ENCODE results near the gene PRDM16.

The PRDM16 gene

DNA sequence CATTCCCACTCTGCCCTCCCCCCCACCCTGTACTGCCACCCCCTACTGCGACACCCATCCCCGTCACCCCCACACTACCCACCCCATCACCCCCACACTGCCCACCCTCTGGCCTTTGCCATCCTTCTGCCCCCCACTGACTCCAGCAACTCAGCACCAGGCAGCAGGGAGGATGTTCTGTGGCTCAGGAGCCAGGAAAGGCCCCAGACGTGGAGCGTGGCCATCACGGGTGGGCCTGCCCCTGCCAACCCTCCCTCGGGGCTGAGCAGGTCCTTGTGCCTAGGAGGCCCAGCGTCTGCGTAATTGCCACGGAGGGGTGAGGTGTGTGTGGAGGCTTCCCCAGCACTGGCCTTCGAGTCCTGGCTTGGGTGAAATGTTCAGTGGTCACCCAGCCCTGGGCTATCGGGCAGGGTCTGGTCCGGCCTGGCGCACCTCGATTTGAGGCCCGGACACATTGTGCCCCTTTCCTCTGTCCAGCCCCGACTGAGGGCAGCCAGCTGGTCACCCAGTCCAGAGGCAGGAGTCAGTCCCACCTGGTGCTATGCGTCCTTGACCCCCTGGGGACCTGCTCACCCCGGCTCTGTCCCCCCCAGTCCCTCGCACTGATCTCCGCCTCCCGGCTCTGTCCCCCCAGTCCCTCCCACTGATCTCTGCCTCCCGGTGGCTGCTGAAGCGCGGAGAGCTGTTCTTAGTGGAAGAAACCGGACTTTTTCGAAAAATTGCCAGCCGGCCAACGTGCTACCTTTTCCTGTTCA, 408.4 kb downstream of the PRDM16 start (continued):
- TF ChIP-seq, protein P1, sequence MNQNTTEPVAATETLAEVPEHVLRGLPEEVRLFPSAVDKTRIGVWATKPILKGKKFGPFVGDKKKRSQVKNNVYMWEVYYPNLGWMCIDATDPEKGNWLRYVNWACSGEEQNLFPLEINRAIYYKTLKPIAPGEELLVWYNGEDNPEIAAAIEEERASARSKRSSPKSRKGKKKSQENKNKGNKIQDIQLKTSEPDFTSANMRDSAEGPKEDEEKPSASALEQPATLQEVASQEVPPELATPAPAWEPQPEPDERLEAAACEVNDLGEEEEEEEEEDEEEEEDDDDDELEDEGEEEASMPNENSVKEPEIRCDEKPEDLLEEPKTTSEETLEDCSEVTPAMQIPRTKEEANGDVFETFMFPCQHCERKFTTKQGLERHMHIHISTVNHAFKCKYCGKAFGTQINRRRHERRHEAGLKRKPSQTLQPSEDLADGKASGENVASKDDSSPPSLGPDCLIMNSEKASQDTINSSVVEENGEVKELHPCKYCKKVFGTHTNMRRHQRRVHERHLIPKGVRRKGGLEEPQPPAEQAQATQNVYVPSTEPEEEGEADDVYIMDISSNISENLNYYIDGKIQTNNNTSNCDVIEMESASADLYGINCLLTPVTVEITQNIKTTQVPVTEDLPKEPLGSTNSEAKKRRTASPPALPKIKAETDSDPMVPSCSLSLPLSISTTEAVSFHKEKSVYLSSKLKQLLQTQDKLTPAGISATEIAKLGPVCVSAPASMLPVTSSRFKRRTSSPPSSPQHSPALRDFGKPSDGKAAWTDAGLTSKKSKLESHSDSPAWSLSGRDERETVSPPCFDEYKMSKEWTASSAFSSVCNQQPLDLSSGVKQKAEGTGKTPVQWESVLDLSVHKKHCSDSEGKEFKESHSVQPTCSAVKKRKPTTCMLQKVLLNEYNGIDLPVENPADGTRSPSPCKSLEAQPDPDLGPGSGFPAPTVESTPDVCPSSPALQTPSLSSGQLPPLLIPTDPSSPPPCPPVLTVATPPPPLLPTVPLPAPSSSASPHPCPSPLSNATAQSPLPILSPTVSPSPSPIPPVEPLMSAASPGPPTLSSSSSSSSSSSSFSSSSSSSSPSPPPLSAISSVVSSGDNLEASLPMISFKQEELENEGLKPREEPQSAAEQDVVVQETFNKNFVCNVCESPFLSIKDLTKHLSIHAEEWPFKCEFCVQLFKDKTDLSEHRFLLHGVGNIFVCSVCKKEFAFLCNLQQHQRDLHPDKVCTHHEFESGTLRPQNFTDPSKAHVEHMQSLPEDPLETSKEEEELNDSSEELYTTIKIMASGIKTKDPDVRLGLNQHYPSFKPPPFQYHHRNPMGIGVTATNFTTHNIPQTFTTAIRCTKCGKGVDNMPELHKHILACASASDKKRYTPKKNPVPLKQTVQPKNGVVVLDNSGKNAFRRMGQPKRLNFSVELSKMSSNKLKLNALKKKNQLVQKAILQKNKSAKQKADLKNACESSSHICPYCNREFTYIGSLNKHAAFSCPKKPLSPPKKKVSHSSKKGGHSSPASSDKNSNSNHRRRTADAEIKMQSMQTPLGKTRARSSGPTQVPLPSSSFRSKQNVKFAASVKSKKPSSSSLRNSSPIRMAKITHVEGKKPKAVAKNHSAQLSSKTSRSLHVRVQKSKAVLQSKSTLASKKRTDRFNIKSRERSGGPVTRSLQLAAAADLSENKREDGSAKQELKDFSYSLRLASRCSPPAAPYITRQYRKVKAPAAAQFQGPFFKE (tag by site-specific recombination; IDR thresholded peaks at IDR 0.05; ENCODE audit: borderline replicate concordance): no peak
- TF ChIP-seq YY1 (tag by site-specific recombination; IDR thresholded peaks at IDR 0.05) (no peak), ZNF768 (tag by site-specific recombination; IDR thresholded peaks at IDR 0.05) (no peak), ZNF777 (tag by site-specific recombination; IDR thresholded peaks at IDR 0.05; ENCODE audit: borderline replicate concordance) (no peak), BCL11A (tag by site-specific recombination; IDR thresholded peaks at IDR 0.05; ENCODE audit: low read depth) (peak; percentile 81; the same call in 1 of the 2 replicates), ZBTB7A (tag by site-specific recombination; IDR thresholded peaks at IDR 0.05; ENCODE audit: low read depth) (peak; percentile 68), ZNF629 (tag by site-specific recombination; IDR thresholded peaks at IDR 0.05) (0 out of 2 replicates have a peak, but pooled peaks have one; percentile 13), ZFP41 (tag by site-specific recombination; IDR thresholded peaks at IDR 0.05; ENCODE audit: borderline replicate concordance) (no peak), ZNF514 (tag by site-specific recombination; IDR thresholded peaks at IDR 0.05) (no peak), ZNF660 (tag by site-specific recombination; IDR thresholded peaks at IDR 0.05) (no peak), ZNF677 (tag by site-specific recombination; IDR thresholded peaks at IDR 0.05) (peak; percentile 92), BCL11B (tag by site-specific recombination; IDR thresholded peaks at IDR 0.05; ENCODE audit: low read depth) (peak; percentile 75; the same call in 1 of the 2 replicates), ZNF175 (tag by site-specific recombination; IDR thresholded peaks at IDR 0.05) (no peak), ZNF354C (tag by site-specific recombination; IDR thresholded peaks at IDR 0.05; ENCODE audit: borderline replicate concordance, low read depth) (no peak)
- TF ChIP-seq, protein P2, sequence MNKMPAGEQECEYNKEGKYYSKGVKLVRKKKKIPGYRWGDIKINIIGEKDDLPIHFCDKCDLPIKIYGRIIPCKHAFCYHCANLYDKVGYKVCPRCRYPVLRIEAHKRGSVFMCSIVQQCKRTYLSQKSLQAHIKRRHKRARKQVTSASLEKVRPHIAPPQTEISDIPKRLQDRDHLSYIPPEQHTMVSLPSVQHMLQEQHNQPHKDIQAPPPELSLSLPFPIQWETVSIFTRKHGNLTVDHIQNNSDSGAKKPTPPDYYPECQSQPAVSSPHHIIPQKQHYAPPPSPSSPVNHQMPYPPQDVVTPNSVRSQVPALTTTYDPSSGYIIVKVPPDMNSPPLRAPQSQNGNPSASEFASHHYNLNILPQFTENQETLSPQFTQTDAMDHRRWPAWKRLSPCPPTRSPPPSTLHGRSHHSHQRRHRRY (tag by site-specific recombination; IDR thresholded peaks at IDR 0.05): no peak
- TF ChIP-seq, protein P3, sequence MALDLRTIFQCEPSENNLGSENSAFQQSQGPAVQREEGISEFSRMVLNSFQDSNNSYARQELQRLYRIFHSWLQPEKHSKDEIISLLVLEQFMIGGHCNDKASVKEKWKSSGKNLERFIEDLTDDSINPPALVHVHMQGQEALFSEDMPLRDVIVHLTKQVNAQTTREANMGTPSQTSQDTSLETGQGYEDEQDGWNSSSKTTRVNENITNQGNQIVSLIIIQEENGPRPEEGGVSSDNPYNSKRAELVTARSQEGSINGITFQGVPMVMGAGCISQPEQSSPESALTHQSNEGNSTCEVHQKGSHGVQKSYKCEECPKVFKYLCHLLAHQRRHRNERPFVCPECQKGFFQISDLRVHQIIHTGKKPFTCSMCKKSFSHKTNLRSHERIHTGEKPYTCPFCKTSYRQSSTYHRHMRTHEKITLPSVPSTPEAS (tag by site-specific recombination; IDR thresholded peaks at IDR 0.05): no peak
- TF ChIP-seq, protein P4, sequence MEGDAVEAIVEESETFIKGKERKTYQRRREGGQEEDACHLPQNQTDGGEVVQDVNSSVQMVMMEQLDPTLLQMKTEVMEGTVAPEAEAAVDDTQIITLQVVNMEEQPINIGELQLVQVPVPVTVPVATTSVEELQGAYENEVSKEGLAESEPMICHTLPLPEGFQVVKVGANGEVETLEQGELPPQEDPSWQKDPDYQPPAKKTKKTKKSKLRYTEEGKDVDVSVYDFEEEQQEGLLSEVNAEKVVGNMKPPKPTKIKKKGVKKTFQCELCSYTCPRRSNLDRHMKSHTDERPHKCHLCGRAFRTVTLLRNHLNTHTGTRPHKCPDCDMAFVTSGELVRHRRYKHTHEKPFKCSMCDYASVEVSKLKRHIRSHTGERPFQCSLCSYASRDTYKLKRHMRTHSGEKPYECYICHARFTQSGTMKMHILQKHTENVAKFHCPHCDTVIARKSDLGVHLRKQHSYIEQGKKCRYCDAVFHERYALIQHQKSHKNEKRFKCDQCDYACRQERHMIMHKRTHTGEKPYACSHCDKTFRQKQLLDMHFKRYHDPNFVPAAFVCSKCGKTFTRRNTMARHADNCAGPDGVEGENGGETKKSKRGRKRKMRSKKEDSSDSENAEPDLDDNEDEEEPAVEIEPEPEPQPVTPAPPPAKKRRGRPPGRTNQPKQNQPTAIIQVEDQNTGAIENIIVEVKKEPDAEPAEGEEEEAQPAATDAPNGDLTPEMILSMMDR (tag by site-specific recombination; IDR thresholded peaks at IDR 0.05): no peak
- TF ChIP-seq, protein P5, sequence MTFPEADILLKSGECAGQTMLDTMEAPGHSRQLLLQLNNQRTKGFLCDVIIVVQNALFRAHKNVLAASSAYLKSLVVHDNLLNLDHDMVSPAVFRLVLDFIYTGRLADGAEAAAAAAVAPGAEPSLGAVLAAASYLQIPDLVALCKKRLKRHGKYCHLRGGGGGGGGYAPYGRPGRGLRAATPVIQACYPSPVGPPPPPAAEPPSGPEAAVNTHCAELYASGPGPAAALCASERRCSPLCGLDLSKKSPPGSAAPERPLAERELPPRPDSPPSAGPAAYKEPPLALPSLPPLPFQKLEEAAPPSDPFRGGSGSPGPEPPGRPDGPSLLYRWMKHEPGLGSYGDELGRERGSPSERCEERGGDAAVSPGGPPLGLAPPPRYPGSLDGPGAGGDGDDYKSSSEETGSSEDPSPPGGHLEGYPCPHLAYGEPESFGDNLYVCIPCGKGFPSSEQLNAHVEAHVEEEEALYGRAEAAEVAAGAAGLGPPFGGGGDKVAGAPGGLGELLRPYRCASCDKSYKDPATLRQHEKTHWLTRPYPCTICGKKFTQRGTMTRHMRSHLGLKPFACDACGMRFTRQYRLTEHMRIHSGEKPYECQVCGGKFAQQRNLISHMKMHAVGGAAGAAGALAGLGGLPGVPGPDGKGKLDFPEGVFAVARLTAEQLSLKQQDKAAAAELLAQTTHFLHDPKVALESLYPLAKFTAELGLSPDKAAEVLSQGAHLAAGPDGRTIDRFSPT (tag by site-specific recombination; IDR thresholded peaks at IDR 0.05): peak; percentile 96
